GM06990 (cell line): ENCODE results near the gene MAGI2.

ENCODE experiments used
- DNase-seq: peaks from one replicate; pipeline ENCODE4 v3.0.0-alpha.2; 2011; ENCODE audit not compliant: insufficient read length; ENCODE audit errors: extremely low read depth
- H3K27me3 ChIP-seq: replicated peaks from 2 replicates; pipeline ENCODE4 v1.6.0; 2011; ENCODE audit warnings: low read length; ENCODE audit not compliant: control insufficient read depth, insufficient read depth
- H3K36me3 ChIP-seq: 2 replicates; pipeline ENCODE4 v1.5.1; 2011; ENCODE audit warnings: low read length; ENCODE audit not compliant: control insufficient read depth, insufficient read depth
- H3K4me3 ChIP-seq: replicated peaks from 2 replicates; pipeline ENCODE4 v1.5.1; 2011; ENCODE audit warnings: low read depth, mild to moderate bottlenecking, control low read depth, low read length
- TF ChIP-seq, protein P1 (sequence below): IDR thresholded peaks from 2 replicates; pipeline ENCODE4 v1.5.1; 2011; ENCODE audit warnings: low read length, control low read depth, mild to moderate bottlenecking, inconsistent platforms; ENCODE audit not compliant: insufficient read depth, poor library complexity, severe bottlenecking

The MAGI2 gene

DNA sequence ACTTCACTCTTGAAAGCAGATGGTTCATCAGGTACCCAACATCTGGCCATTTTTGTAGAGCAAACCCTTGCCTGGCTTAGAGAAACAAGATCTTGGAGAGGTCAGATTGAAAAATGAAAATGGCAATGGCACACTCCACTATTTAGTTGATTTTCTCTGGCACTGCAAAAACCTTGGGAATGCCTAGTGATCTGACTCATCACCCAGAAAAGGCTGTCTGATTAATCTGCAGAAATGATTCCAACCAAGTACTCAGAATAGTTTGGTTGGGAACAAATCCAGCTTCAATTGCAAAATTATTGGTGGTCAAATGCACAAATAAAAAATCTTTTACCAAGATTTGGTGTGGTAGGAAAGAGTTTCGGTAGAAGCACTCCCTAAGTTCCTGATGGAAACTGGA is 1303.7 kb downstream of the MAGI2 start:
- Histone ChIP-seq H3K36me3 (no peaks in the 10 kb centered on the region), H3K4me3 (no peak overlapping the region), H3K27me3 (no peaks in the 10 kb centered on the region; the same call in 1 of the 2 replicates)
- no peak for DNase-seq
- TF ChIP-seq, protein P1, sequence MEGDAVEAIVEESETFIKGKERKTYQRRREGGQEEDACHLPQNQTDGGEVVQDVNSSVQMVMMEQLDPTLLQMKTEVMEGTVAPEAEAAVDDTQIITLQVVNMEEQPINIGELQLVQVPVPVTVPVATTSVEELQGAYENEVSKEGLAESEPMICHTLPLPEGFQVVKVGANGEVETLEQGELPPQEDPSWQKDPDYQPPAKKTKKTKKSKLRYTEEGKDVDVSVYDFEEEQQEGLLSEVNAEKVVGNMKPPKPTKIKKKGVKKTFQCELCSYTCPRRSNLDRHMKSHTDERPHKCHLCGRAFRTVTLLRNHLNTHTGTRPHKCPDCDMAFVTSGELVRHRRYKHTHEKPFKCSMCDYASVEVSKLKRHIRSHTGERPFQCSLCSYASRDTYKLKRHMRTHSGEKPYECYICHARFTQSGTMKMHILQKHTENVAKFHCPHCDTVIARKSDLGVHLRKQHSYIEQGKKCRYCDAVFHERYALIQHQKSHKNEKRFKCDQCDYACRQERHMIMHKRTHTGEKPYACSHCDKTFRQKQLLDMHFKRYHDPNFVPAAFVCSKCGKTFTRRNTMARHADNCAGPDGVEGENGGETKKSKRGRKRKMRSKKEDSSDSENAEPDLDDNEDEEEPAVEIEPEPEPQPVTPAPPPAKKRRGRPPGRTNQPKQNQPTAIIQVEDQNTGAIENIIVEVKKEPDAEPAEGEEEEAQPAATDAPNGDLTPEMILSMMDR, result no peak

- no peak for DNase-seq
- Histone ChIP-seq H3K36me3 (no peaks in the 10 kb centered on the region), H3K27me3 (no peaks in the 10 kb centered on the region; the same call in 1 of the 2 replicates), H3K4me3 (no peak overlapping the region)
- TF ChIP-seq, protein P1, result no peak
Measured at GRCh38 chr7:78148166-78148894, 1305.1 kb downstream of the MAGI2 start.

- H3K36me3 ChIP-seq, result no peaks in the 10 kb centered on the region
- TF ChIP-seq, protein P1, result no peak
- no peak overlapping the region for H3K4me3 ChIP-seq
- DNase-seq, result no peak
- H3K27me3 ChIP-seq, result no peaks in the 10 kb centered on the region; the same call in 1 of the 2 replicates
Measured at GRCh38 chr7:78146546-78146945, 1306.9 kb downstream of the MAGI2 start.

DNA sequence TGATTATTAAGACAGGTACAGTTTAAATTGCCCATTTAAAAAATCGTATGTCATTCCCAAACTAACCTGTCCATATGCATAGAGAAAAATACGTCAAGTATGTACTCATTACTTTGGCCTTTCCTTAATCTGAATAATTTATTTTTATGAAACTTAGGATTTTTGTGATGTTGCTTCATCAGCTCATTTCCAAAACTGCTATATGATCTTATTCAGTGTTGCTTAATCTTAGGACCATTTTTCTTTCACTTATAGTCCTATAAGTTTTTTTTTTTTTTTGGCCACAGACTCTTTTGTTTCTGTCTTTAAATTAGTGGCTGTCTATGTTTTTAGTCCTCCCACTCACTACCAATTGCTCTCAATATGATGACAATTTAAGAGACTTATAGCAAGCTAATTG is 1309.8 kb downstream of the MAGI2 start:
- TF ChIP-seq, protein P1, result no peak
- Histone ChIP-seq H3K36me3 (no peaks in the 10 kb centered on the region), H3K4me3 (no peak overlapping the region), H3K27me3 (no peaks in the 10 kb centered on the region; the same call in 1 of the 2 replicates)
- DNase-seq, result no peak

GRCh38 chr7:78141522-78142281 is 1311.8 kb downstream of the MAGI2 start:
- DNase-seq, result no peak
- TF ChIP-seq, protein P1, result no peak
- Histone ChIP-seq H3K4me3 (no peak overlapping the region), H3K36me3 (no peaks in the 10 kb centered on the region), H3K27me3 (no peaks in the 10 kb centered on the region; the same call in 1 of the 2 replicates)
